ENCODE data around the gene MMUT.

DNA sequence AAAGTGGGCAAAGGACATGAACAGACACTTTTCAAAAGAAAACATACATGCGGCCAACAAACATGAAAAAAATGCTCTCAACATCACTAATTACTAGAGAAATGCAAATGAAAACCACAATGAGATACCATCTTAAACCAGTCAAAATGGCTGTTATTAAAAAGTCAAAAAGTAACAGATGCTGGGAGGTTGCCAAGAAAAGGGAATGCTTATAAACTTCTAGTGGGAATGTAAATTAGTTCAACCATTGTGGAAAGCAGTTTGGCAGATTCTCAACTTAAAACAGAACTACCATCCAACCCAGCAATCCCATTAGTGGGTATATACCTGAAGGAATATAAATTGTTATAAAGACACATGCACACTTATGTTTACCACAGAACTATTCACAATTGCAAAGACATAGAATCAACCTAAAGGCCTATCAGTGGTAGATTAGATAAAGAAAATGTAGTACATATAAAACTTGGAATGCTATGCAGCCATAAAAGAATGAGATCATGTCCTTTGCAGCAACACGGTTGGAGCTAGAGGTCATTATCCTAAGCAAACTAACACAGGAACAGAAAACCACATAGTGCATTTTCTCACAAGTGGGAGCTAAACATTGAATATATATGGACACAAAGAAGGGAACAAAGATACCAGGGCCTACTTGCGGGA lies 16.4 kb upstream of the MMUT start:
- TF ChIP-seq CTCF (IDR thresholded peaks at IDR 0.05), result no peak
- no peak for TF ChIP-seq ZFX (IDR thresholded peaks at IDR 0.05; ENCODE audit: borderline replicate concordance)
